ENCODE measurements around the gene TFDP2.
A peak's percentile ranks its signal among the peaks of the same experiment; 100 is the strongest.

Gene TFDP2

GRCh38 chr3:141965471-141965870 is 183.9 kb downstream of the TFDP2 start:
- no peak overlapping the region for H3K9ac ChIP-seq (ENCODE audit: low read depth, low read length, poor library complexity)
- no peak overlapping the region for H3K18ac ChIP-seq (ENCODE audit: low read length)
- H4K91ac ChIP-seq (ENCODE audit: low read depth, low read length, poor library complexity): no peak overlapping the region
- H3K4ac ChIP-seq (ENCODE audit: low read length): no peak overlapping the region
- H3K14ac ChIP-seq (ENCODE audit: low read length): no peak overlapping the region
- no peak overlapping the region for H4K8ac ChIP-seq (ENCODE audit: low read depth, low read length)
- H3K9me3 ChIP-seq (replicated peaks in 1 of 2; ENCODE audit: control insufficient read depth in 2 of 2, insufficient read depth in 1 of 2, low read depth in 1 of 2, low read length in 2 of 2): peaks cover 0 to 2% of the 10 kb centered on the region in 2 donors
- H2AK5ac ChIP-seq (ENCODE audit: low read depth, low read length): no peak overlapping the region
- no peaks in the 10 kb centered on the region for H3K79me1 ChIP-seq (ENCODE audit: low read depth, low read length)
- DNase-seq (ENCODE audit: low spot score): no peak
- no peak overlapping the region for H3K4me3 ChIP-seq (ENCODE audit: low read length in 2 of 2)
- H2BK12ac ChIP-seq (ENCODE audit: low read length): no peak overlapping the region
- no peak overlapping the region for H3K23ac ChIP-seq (ENCODE audit: low read depth, low read length, poor library complexity)
- no CpG with 5 or more reads among the region's 1 CpG for WGBS, 2 donors (ENCODE audit: extremely low coverage in 2 of 2, insufficient read length in 2 of 2, insufficient replicate concordance in 1 of 2)
- H2BK15ac ChIP-seq (ENCODE audit: low read length): no peak overlapping the region
- no peak overlapping the region for H2BK120ac ChIP-seq (ENCODE audit: low read depth, low read length)
- H3K36me3 ChIP-seq (replicated peaks in 1 of 2; ENCODE audit: control insufficient read depth in 2 of 2, insufficient read depth in 2 of 2, low read length in 2 of 2): peaks cover 20 to 76% of the 10 kb centered on the region in 2 donors
- no peak overlapping the region for H3K27ac ChIP-seq (replicated peaks; ENCODE audit: low read length)
- no peaks in the 10 kb centered on the region for H3K4me1 ChIP-seq (ENCODE audit: control insufficient read depth in 2 of 2, insufficient read depth in 1 of 2, low read depth in 1 of 2, low read length in 2 of 2)
- no peak overlapping the region for H3K4me2 ChIP-seq (ENCODE audit: insufficient read depth, low read length, poor library complexity, severe bottlenecking)
- no peak overlapping the region for H2BK5ac ChIP-seq (ENCODE audit: low read length)
- no peak overlapping the region for H2AFZ ChIP-seq (ENCODE audit: low read length)
- H3K27me3 ChIP-seq (ENCODE audit: control insufficient read depth in 3 of 3, insufficient read depth in 3 of 3, low read depth in 1 of 3, low read length in 3 of 3): no peaks in the 10 kb centered on the region

GRCh38 chr3:141963301-141963700 is 186.0 kb downstream of the TFDP2 start:
- Histone ChIP-seq H4K91ac (ENCODE audit: low read depth, low read length, poor library complexity) (no peak overlapping the region), H3K18ac (ENCODE audit: low read length) (no peak overlapping the region), H2BK120ac (ENCODE audit: low read depth, low read length) (no peak overlapping the region), H3K36me3 (replicated peaks in 1 of 2; ENCODE audit: control insufficient read depth in 2 of 2, insufficient read depth in 2 of 2, low read length in 2 of 2) (peaks cover 20 to 87% of the 10 kb centered on the region in 2 donors), H3K14ac (ENCODE audit: low read length) (no peak overlapping the region), H2BK12ac (ENCODE audit: low read length) (no peak overlapping the region), H4K8ac (ENCODE audit: low read depth, low read length) (no peak overlapping the region), H3K23ac (ENCODE audit: low read depth, low read length, poor library complexity) (no peak overlapping the region), H2BK5ac (ENCODE audit: low read length) (no peak overlapping the region), H3K4me1 (ENCODE audit: control insufficient read depth in 2 of 2, insufficient read depth in 1 of 2, low read depth in 1 of 2, low read length in 2 of 2) (peaks cover 0 to 2% of the 10 kb centered on the region in 2 donors), H3K4ac (ENCODE audit: low read length) (no peak overlapping the region), H2BK15ac (ENCODE audit: low read length) (no peak overlapping the region), H2AK5ac (ENCODE audit: low read depth, low read length) (no peak overlapping the region), H3K9ac (ENCODE audit: low read depth, low read length, poor library complexity) (peak overlapping the region; percentile 64), H3K79me1 (ENCODE audit: low read depth, low read length) (no peaks in the 10 kb centered on the region), H3K9me3 (replicated peaks in 1 of 2; ENCODE audit: control insufficient read depth in 2 of 2, insufficient read depth in 1 of 2, low read depth in 1 of 2, low read length in 2 of 2) (no peaks in the 10 kb centered on the region), H3K27me3 (ENCODE audit: control insufficient read depth in 3 of 3, insufficient read depth in 3 of 3, low read depth in 1 of 3, low read length in 3 of 3) (no peaks in the 10 kb centered on the region), H2AFZ (ENCODE audit: low read length) (no peak overlapping the region), H3K27ac (replicated peaks; ENCODE audit: low read length) (no peak overlapping the region), H3K4me3 (ENCODE audit: low read length in 2 of 2) (no peak overlapping the region), H3K4me2 (ENCODE audit: insufficient read depth, low read length, poor library complexity, severe bottlenecking) (no peak overlapping the region)
- DNase-seq (ENCODE audit: low spot score): no peak
- no CpG with 5 or more reads among the region's 4 CpGs for WGBS, 2 donors (ENCODE audit: extremely low coverage in 2 of 2, insufficient read length in 2 of 2, insufficient replicate concordance in 1 of 2)

- H4K8ac ChIP-seq (ENCODE audit: low read depth, low read length): no peak overlapping the region
Observed at GRCh38 chr3:141960731-141961130, 188.6 kb downstream of the TFDP2 start.

GRCh38 chr3:141959589-141960554 is 189.5 kb downstream of the TFDP2 start:
- Histone ChIP-seq H2BK5ac (ENCODE audit: low read length) (no peak overlapping the region), H2AK5ac (ENCODE audit: low read depth, low read length) (no peak overlapping the region), H3K4me3 (ENCODE audit: low read length in 2 of 2) (no peak overlapping the region), H3K79me1 (ENCODE audit: low read depth, low read length) (peaks cover 1% of the 10 kb centered on the region), H3K23ac (ENCODE audit: low read depth, low read length, poor library complexity) (no peak overlapping the region), H3K27me3 (ENCODE audit: control insufficient read depth in 3 of 3, insufficient read depth in 3 of 3, low read depth in 1 of 3, low read length in 3 of 3) (no peaks in the 10 kb centered on the region), H3K4ac (ENCODE audit: low read length) (no peak overlapping the region), H3K9me3 (replicated peaks in 1 of 2; ENCODE audit: control insufficient read depth in 2 of 2, insufficient read depth in 1 of 2, low read depth in 1 of 2, low read length in 2 of 2) (no peaks in the 10 kb centered on the region), H2BK15ac (ENCODE audit: low read length) (no peak overlapping the region), H2AFZ (ENCODE audit: low read length) (no peak overlapping the region), H3K9ac (ENCODE audit: low read depth, low read length, poor library complexity) (no peak overlapping the region), H3K36me3 (replicated peaks in 1 of 2; ENCODE audit: control insufficient read depth in 2 of 2, insufficient read depth in 2 of 2, low read length in 2 of 2) (peaks cover 17 to 82% of the 10 kb centered on the region in 2 donors), H3K4me2 (ENCODE audit: insufficient read depth, low read length, poor library complexity, severe bottlenecking) (no peak overlapping the region), H3K14ac (ENCODE audit: low read length) (no peak overlapping the region), H3K4me1 (ENCODE audit: control insufficient read depth in 2 of 2, insufficient read depth in 1 of 2, low read depth in 1 of 2, low read length in 2 of 2) (peaks cover 2 to 8% of the 10 kb centered on the region in 2 donors), H2BK12ac (ENCODE audit: low read length) (no peak overlapping the region), H3K27ac (replicated peaks; ENCODE audit: low read length) (peak overlapping the region; percentile 49), H4K91ac (ENCODE audit: low read depth, low read length, poor library complexity) (no peak overlapping the region), H4K8ac (ENCODE audit: low read depth, low read length) (no peak overlapping the region), H2BK120ac (ENCODE audit: low read depth, low read length) (no peak overlapping the region), H3K18ac (ENCODE audit: low read length) (no peak overlapping the region)
- no CpG with 5 or more reads among the region's 8 CpGs for WGBS, 2 donors (ENCODE audit: extremely low coverage in 2 of 2, insufficient read length in 2 of 2, insufficient replicate concordance in 1 of 2)
- DNase-seq (ENCODE audit: low spot score): no peak

More at GRCh38 chr3:141960731-141961130, 188.6 kb downstream of the TFDP2 start:
- Histone ChIP-seq H2BK15ac (ENCODE audit: low read length) (no peak overlapping the region), H2BK12ac (ENCODE audit: low read length) (no peak overlapping the region), H2BK120ac (ENCODE audit: low read depth, low read length) (no peak overlapping the region), H3K36me3 (replicated peaks in 1 of 2; ENCODE audit: control insufficient read depth in 2 of 2, insufficient read depth in 2 of 2, low read length in 2 of 2) (peaks cover 17 to 86% of the 10 kb centered on the region in 2 donors), H3K9ac (ENCODE audit: low read depth, low read length, poor library complexity) (no peak overlapping the region), H3K23ac (ENCODE audit: low read depth, low read length, poor library complexity) (no peak overlapping the region), H3K4me1 (ENCODE audit: control insufficient read depth in 2 of 2, insufficient read depth in 1 of 2, low read depth in 1 of 2, low read length in 2 of 2) (peaks cover 0 to 2% of the 10 kb centered on the region in 2 donors), H4K91ac (ENCODE audit: low read depth, low read length, poor library complexity) (no peak overlapping the region), H2BK5ac (ENCODE audit: low read length) (no peak overlapping the region), H3K4me2 (ENCODE audit: insufficient read depth, low read length, poor library complexity, severe bottlenecking) (no peak overlapping the region), H3K18ac (ENCODE audit: low read length) (no peak overlapping the region), H3K27me3 (ENCODE audit: control insufficient read depth in 3 of 3, insufficient read depth in 3 of 3, low read depth in 1 of 3, low read length in 3 of 3) (no peaks in the 10 kb centered on the region), H3K9me3 (replicated peaks in 1 of 2; ENCODE audit: control insufficient read depth in 2 of 2, insufficient read depth in 1 of 2, low read depth in 1 of 2, low read length in 2 of 2) (no peaks in the 10 kb centered on the region), H3K27ac (replicated peaks; ENCODE audit: low read length) (no peak overlapping the region), H3K14ac (ENCODE audit: low read length) (no peak overlapping the region), H3K79me1 (ENCODE audit: low read depth, low read length) (peaks cover 1% of the 10 kb centered on the region), H2AK5ac (ENCODE audit: low read depth, low read length) (no peak overlapping the region), H2AFZ (ENCODE audit: low read length) (no peak overlapping the region), H3K4ac (ENCODE audit: low read length) (no peak overlapping the region), H3K4me3 (ENCODE audit: low read length in 2 of 2) (no peak overlapping the region)
- peak; percentile 71 for DNase-seq (ENCODE audit: low spot score)
- WGBS, 2 donors (ENCODE audit: extremely low coverage in 2 of 2, insufficient read length in 2 of 2, insufficient replicate concordance in 1 of 2): no CpG with 5 or more reads among the region's 3 CpGs
